ENCODE results near the gene ALOX15. TPM values are rescaled to one million over a fixed set of nuclear protein-coding genes. Genes with fewer than 3 reads are reported as not detected.
A peak's percentile ranks its signal among the peaks of the same experiment; 100 is the strongest.
"Not testable (repeated sequence)": the region's sequence is repeated elsewhere in the genome, so short reads cannot be mapped to it uniquely, and the experiment has no call there.

Gene ALOX15, protein sequence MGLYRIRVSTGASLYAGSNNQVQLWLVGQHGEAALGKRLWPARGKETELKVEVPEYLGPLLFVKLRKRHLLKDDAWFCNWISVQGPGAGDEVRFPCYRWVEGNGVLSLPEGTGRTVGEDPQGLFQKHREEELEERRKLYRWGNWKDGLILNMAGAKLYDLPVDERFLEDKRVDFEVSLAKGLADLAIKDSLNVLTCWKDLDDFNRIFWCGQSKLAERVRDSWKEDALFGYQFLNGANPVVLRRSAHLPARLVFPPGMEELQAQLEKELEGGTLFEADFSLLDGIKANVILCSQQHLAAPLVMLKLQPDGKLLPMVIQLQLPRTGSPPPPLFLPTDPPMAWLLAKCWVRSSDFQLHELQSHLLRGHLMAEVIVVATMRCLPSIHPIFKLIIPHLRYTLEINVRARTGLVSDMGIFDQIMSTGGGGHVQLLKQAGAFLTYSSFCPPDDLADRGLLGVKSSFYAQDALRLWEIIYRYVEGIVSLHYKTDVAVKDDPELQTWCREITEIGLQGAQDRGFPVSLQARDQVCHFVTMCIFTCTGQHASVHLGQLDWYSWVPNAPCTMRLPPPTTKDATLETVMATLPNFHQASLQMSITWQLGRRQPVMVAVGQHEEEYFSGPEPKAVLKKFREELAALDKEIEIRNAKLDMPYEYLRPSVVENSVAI
- not detected in 2 replicates for total RNA-seq (2022)
- percentile 8 among the genes with signal in this experiment for Bru-seq, nascent RNA
- BruChase-seq, experiment 1, labeled RNA remaining after a 6-hour chase = percentile 25 among the genes with signal in this experiment
- BruChase-seq, experiment 2, labeled RNA remaining after a 2-hour chase = percentile 11 among the genes with signal in this experiment
- long read RNA-seq = 0 reads

DNA sequence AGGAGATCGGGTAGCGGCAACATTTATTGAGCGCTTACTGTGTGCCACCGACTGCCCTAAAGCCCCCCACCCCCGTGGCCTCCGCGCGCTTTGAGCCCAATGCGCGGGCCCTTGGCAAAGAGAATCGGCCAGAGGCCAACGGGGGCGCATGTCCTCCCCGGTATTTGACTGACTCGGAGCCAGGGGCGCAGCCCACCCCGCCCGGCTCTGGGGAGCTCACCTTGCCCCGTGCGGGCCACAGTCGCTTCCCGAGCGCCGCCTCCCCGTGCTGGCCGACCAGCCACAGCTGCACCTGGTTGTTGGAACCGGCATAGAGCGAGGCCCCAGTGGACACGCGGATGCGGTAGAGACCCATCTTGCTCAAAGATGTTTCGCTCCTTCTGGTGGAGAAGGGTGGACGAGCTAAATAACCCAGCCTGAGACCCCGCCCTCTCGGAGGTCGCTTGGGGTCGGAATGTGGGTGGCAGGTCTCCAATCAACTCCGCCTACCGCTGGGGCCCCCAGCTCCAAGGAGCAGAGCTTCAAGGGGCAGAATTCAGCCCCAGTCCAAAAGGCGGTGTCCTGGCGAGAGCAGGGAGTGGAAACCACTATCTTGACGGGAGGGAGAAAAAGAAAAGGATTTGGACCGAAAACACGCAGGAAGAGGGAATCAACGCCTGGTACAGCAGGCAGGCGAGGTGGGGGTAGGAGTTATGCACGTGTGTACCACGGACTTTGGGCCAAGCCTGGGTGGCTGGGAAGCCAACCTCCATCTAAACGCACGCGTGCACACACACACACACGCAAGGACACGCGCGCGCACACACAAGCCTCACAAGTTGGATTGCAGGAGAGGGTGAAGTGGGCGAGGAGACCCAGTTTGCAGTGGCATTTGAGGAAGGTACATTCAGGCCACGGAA, at the start of gene ALOX15:
ALOX15 (minus strand) TSS at position 382 of the 899 bp plus-strand sequence; CDS start at position 355, 27 bp downstream.
- H3K27ac Mint-ChIP-seq (ENCODE audit: low read depth, unreplicated experiment) = no peak within 1 kb of the TSS
- CTCF ChIA-PET = interaction anchor here (0.6 kb wide), 2 partner anchors 222 to 903 kb away, joined by 4 read pairs; no protein-coding TSS in a partner anchor
- intact Hi-C loops (cut with micrococcal nuclease) = no loop called here

DNA sequence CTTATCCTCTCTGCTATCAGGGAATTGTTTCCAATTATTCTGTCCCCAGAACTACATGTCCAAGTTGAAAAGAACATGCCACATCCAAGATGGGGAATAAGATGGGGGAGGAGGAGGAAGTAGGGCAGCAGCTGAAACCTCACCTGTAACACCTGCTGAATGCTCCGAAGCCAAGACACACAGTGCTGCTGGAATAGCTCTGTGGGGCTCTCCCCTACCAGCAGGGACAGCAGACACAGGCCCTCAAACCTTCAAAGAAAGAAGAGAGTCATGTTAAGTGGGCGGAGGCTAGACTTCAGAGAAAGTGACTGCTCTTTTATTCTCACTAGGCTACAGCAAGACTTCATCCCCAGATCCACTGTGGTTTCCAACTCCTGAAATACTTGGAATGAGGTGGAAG, 49.3 kb upstream of the ALOX15 start:
- POLR2A ChIA-PET = interaction anchor here (0.8 kb wide), 1 partner anchor 15 kb away, joined by 3 read pairs; no protein-coding TSS in a partner anchor
- DNase-seq (ENCODE audit: unreplicated experiment) = no peak
- no peaks in the 10 kb centered on the region for H3K9me3 Mint-ChIP-seq (ENCODE audit: unreplicated experiment)
- intact Hi-C loops (cut with micrococcal nuclease) = no loop called here
- TF ChIP-seq, protein P1, sequence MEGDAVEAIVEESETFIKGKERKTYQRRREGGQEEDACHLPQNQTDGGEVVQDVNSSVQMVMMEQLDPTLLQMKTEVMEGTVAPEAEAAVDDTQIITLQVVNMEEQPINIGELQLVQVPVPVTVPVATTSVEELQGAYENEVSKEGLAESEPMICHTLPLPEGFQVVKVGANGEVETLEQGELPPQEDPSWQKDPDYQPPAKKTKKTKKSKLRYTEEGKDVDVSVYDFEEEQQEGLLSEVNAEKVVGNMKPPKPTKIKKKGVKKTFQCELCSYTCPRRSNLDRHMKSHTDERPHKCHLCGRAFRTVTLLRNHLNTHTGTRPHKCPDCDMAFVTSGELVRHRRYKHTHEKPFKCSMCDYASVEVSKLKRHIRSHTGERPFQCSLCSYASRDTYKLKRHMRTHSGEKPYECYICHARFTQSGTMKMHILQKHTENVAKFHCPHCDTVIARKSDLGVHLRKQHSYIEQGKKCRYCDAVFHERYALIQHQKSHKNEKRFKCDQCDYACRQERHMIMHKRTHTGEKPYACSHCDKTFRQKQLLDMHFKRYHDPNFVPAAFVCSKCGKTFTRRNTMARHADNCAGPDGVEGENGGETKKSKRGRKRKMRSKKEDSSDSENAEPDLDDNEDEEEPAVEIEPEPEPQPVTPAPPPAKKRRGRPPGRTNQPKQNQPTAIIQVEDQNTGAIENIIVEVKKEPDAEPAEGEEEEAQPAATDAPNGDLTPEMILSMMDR (IDR thresholded peaks at IDR 0.05; ENCODE audit: unreplicated experiment) = no peak
- H3K36me3 Mint-ChIP-seq (ENCODE audit: insufficient read depth, unreplicated experiment) = peaks cover 79% of the 10 kb centered on the region
- no peak overlapping the region for H3K4me3 Mint-ChIP-seq (ENCODE audit: unreplicated experiment)
- H3K27ac Mint-ChIP-seq (ENCODE audit: low read depth, unreplicated experiment) = no peak overlapping the region
- CTCF ChIA-PET = interaction anchor here (0.7 kb wide), 1 partner anchor 12 kb away, joined by 3 read pairs; no protein-coding TSS in a partner anchor
- no TSS peak for BruUV-seq (replicated peaks)
- H3K4me1 Mint-ChIP-seq (ENCODE audit: insufficient read depth, unreplicated experiment) = peaks cover 5% of the 10 kb centered on the region
- no peaks in the 10 kb centered on the region for H3K27me3 Mint-ChIP-seq (ENCODE audit: insufficient read depth, unreplicated experiment)

More for the DNA sequence above, at the start of gene ALOX15:
- Mint-ChIP-seq H3K4me1 (ENCODE audit: insufficient read depth, unreplicated experiment) (no peaks in the 10 kb centered on the region), H3K9me3 (ENCODE audit: unreplicated experiment) (no peaks in the 10 kb centered on the region), H3K27me3 (ENCODE audit: insufficient read depth, unreplicated experiment) (peaks cover 97% of the 10 kb centered on the region), H3K36me3 (ENCODE audit: insufficient read depth, unreplicated experiment) (no peaks in the 10 kb centered on the region), H3K4me3 (ENCODE audit: unreplicated experiment) (no peak within 1 kb of the TSS)
- no TSS peak for BruUV-seq (replicated peaks)
- POLR2A ChIA-PET = interaction anchor here (0.6 kb wide), 1 partner anchor 705 kb away, joined by 3 read pairs; no protein-coding TSS in a partner anchor
- TF ChIP-seq, protein P1 (IDR thresholded peaks at IDR 0.05; ENCODE audit: unreplicated experiment) = no peak
- no peak for DNase-seq (ENCODE audit: unreplicated experiment)

DNA sequence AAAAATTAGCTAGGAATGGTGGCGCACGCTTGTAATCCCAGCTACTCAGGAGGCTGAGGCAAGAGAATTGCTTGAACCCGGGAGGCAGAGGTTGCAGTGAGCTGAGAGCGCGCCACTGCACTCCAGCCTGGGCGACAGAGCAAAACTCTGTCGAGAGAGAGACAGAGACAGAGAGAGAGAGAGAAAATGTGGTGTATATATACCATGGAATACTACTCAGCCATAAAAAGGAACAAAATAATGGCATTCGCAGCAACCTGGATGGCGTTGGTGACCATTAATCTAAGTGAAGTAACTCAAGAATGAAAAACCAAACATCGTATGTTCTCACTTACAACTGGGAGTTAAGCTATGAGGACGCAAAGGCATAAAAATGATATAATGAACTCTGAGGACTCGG, 48.4 kb upstream of the ALOX15 start:
- H3K27ac Mint-ChIP-seq (ENCODE audit: low read depth, unreplicated experiment); DNase-seq (ENCODE audit: unreplicated experiment); H3K27me3 Mint-ChIP-seq (ENCODE audit: insufficient read depth, unreplicated experiment); H3K9me3 Mint-ChIP-seq (ENCODE audit: unreplicated experiment); intact Hi-C loops (cut with micrococcal nuclease); CTCF ChIA-PET; H3K4me1 Mint-ChIP-seq (ENCODE audit: insufficient read depth, unreplicated experiment); H3K4me3 Mint-ChIP-seq (ENCODE audit: unreplicated experiment); BruUV-seq (replicated peaks): not testable (repeated sequence)
- POLR2A ChIA-PET = interaction anchor here (1.7 kb wide), 1 partner anchor 13 kb away, joined by 5 read pairs; no protein-coding TSS in a partner anchor
- peaks cover 72% of the 10 kb centered on the region for H3K36me3 Mint-ChIP-seq (ENCODE audit: insufficient read depth, unreplicated experiment)

DNA sequence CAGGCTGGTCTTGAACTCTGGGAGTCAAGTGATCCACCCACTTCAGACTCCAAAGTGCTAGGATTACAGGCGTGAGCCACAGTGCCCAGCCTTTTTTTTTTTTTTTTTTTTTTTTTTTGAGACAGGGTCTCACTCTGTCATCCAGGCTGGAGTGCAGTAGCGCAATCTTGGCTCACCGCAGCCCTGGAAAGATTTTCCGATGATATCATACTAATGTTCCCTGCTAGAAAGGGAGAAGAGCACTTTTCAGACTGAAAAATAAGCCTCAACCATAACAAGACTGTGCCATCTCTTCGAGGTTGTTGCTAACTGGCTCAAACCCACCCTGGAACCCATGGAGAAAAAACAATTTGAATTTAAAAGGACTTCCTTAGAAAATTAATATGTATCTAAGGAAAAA, 42.3 kb upstream of the ALOX15 start:
- CTCF ChIA-PET; H3K27me3 Mint-ChIP-seq (ENCODE audit: insufficient read depth, unreplicated experiment); H3K9me3 Mint-ChIP-seq (ENCODE audit: unreplicated experiment); POLR2A ChIA-PET; DNase-seq (ENCODE audit: unreplicated experiment); intact Hi-C loops (cut with micrococcal nuclease); H3K4me3 Mint-ChIP-seq (ENCODE audit: unreplicated experiment); BruUV-seq (replicated peaks); H3K27ac Mint-ChIP-seq (ENCODE audit: low read depth, unreplicated experiment): not testable (repeated sequence)
- peaks cover 91% of the 10 kb centered on the region for H3K36me3 Mint-ChIP-seq (ENCODE audit: insufficient read depth, unreplicated experiment)
- H3K4me1 Mint-ChIP-seq (ENCODE audit: insufficient read depth, unreplicated experiment) = peaks cover 20% of the 10 kb centered on the region
